ENCODE results near the gene SLC18B1. TPM values are rescaled to one million over a fixed set of nuclear protein-coding genes. Genes with fewer than 3 reads are reported as not detected.
A peak's percentile ranks its signal among the peaks of the same experiment; 100 is the strongest.

Gene SLC18B1
- total RNA-seq (10 to 100 TPM; 10.2 to 20.9 TPM), polyA plus RNA-seq (10 to 100 TPM in 1 of 2 donors, 1 to 10 TPM in 1; 5.6 to 10.5 TPM)
- long read RNA-seq, donor 1, partial matches to known transcripts, result 853 of 5,527 reads
- long read RNA-seq, donor 1, other reads (novel, unspliced or antisense), result 4,671 of 5,527 reads
- long read RNA-seq, donor 2, partial matches to known transcripts, result 3,179 of 3,298 reads
- long read RNA-seq, donor 2, other reads (novel, unspliced or antisense), result 119 of 3,298 reads
- long read RNA-seq, donor 3, partial matches to known transcripts, result 0 of 3 reads
- long read RNA-seq, donor 3, other reads (novel, unspliced or antisense), result 0 of 3 reads
- long read RNA-seq, donor 4, result 0 reads
- long read RNA-seq, donor 5, transcript SLC18B1-201 (14 exons, 2,368 nt), result major isoform, 7 of 7 reads
- long read RNA-seq, donor 5, partial matches to known transcripts, result 0 of 7 reads
- long read RNA-seq, donor 5, other reads (novel, unspliced or antisense), result 0 of 7 reads

GRCh38 chr6:132797951-132798868, at the start of gene SLC18B1:
SLC18B1 (minus strand) TSS chr6:132798637; CDS start chr6:132798456, 181 bp downstream.
- H3K4me1 ChIP-seq (ENCODE audit: control insufficient read depth in 5 of 5, insufficient read depth in 5 of 5, low read length in 5 of 5), result peaks cover 0 to 6% (median 0%) of the 10 kb centered on the region in 5 donors
- peak; percentile 71 to 76 (median 72) for DNase-seq
- TF ChIP-seq CTCF (IDR thresholded peaks at IDR 0.05; ENCODE audit: control extremely low read depth, extremely low read depth), result no peak
- ATAC-seq (ENCODE audit: insufficient read depth, low FRiP score), result peak; percentile 88
- WGBS, 2 donors, result 0% methylated on average over 37 to 41 of the region's 41 CpGs
- no peaks in the 10 kb centered on the region for H3K9me3 ChIP-seq (ENCODE audit: control insufficient read depth in 4 of 4, insufficient read depth in 3 of 4, low read length in 3 of 4)
- peak within 1 kb of the TSS; percentile 80 to 83 for H3K9ac ChIP-seq (ENCODE audit: insufficient read depth in 1 of 2, low read length in 2 of 2)
- peak within 1 kb of the TSS; percentile 25 to 74 for H3K27ac ChIP-seq (ENCODE audit: low read depth in 1 of 2, low read length in 1 of 2)
- H3K4me3 ChIP-seq, result peak within 1 kb of the TSS; percentile 63
- H3K27me3 ChIP-seq (ENCODE audit: control insufficient read depth in 3 of 3, insufficient read depth in 3 of 3, low read length in 2 of 3), result no peaks in the 10 kb centered on the region
- peaks cover 0 to 7% (median 2%) of the 10 kb centered on the region in 4 donors for H3K36me3 ChIP-seq (ENCODE audit: control insufficient read depth in 4 of 4, insufficient read depth in 4 of 4, low read length in 4 of 4)

GRCh38 chr6:132843316-132844035, 45.0 kb upstream of the SLC18B1 start:
- Histone ChIP-seq H3K4me1 (ENCODE audit: control insufficient read depth in 5 of 5, insufficient read depth in 5 of 5, low read length in 5 of 5) (no peaks in the 10 kb centered on the region), H3K36me3 (ENCODE audit: control insufficient read depth in 4 of 4, insufficient read depth in 4 of 4, low read length in 4 of 4) (no peaks in the 10 kb centered on the region), H3K27me3 (ENCODE audit: control insufficient read depth in 3 of 3, insufficient read depth in 3 of 3, low read length in 2 of 3) (no peaks in the 10 kb centered on the region), H3K27ac (ENCODE audit: low read depth in 1 of 2, low read length in 1 of 2) (no peak overlapping the region), H3K4me3 (no peak overlapping the region), H3K9ac (ENCODE audit: insufficient read depth in 1 of 2, low read length in 2 of 2) (no peak overlapping the region), H3K9me3 (ENCODE audit: control insufficient read depth in 4 of 4, insufficient read depth in 3 of 4, low read length in 3 of 4) (no peaks in the 10 kb centered on the region)
- no peak for ATAC-seq (ENCODE audit: insufficient read depth, low FRiP score)
- no peak for DNase-seq
- TF ChIP-seq CTCF (IDR thresholded peaks at IDR 0.05; ENCODE audit: control extremely low read depth, extremely low read depth), result no peak
- WGBS, 2 donors, result 79 to 87% methylated on average over 8 of the region's 8 CpGs

- WGBS, 2 donors, result 56 to 78% methylated on average over 1 of the region's 1 CpG
- Histone ChIP-seq H3K4me3 (no peak overlapping the region), H3K36me3 (ENCODE audit: control insufficient read depth in 4 of 4, insufficient read depth in 4 of 4, low read length in 4 of 4) (no peaks in the 10 kb centered on the region), H3K27ac (ENCODE audit: low read depth in 1 of 2, low read length in 1 of 2) (no peak overlapping the region), H3K9me3 (ENCODE audit: control insufficient read depth in 4 of 4, insufficient read depth in 3 of 4, low read length in 3 of 4) (no peaks in the 10 kb centered on the region), H3K27me3 (ENCODE audit: control insufficient read depth in 3 of 3, insufficient read depth in 3 of 3, low read length in 2 of 3) (no peaks in the 10 kb centered on the region), H3K9ac (ENCODE audit: insufficient read depth in 1 of 2, low read length in 2 of 2) (no peak overlapping the region), H3K4me1 (ENCODE audit: control insufficient read depth in 5 of 5, insufficient read depth in 5 of 5, low read length in 5 of 5) (no peaks in the 10 kb centered on the region)
- TF ChIP-seq CTCF (IDR thresholded peaks at IDR 0.05; ENCODE audit: control extremely low read depth, extremely low read depth), result no peak
- ATAC-seq (ENCODE audit: insufficient read depth, low FRiP score) (no peak), DNase-seq (no peak)
Observed at GRCh38 chr6:132841966-132842365, 43.5 kb upstream of the SLC18B1 start.

Data from lung (tissue), 16 donors.